ENCODE data around the gene LEFTY2. TPM values are rescaled to one million over a fixed set of nuclear protein-coding genes. Genes with fewer than 3 reads are reported as not detected.
A peak's percentile ranks its signal among the peaks of the same experiment; 100 is the strongest.

Gene LEFTY2
- polyA plus RNA-seq, 2 of the 4 experiments (the other 2 are of a cell fraction) = not detected

GRCh38 chr1:225981714-225982113 is 40.7 kb upstream of the LEFTY2 start:
- Histone ChIP-seq H3K4me2 (no peak overlapping the region), H3K9me3 (peaks cover 14% of the 10 kb centered on the region; the same call in 2 of the 3 replicates), H3K27ac (no peak overlapping the region), H3K4me1 (no peaks in the 10 kb centered on the region), H3K4me3 (no peak overlapping the region)
- WGBS (ENCODE audit: missing lambda C conversion rate) = 96% methylated on average over 3 of the region's 3 CpGs
- peak in 1 of 2 experiments; percentile 33 for DNase-seq (ENCODE audit: low read depth in 1 of 2, low spot score in 1 of 2)
- no peak for FAIRE-seq
- TF ChIP-seq CHD2 (IDR thresholded peaks at IDR 0.05; ENCODE audit: low read length, partially characterized antibody) (no peak), USF2 (IDR thresholded peaks at IDR 0.05) (no peak), HOXB13 (CRISPR knock-in tag; IDR thresholded peaks at IDR 0.05; ENCODE audit: low read depth) (no peak), KDM5A (IDR thresholded peaks at IDR 0.05) (no peak), CEBPB (IDR thresholded peaks at IDR 0.05) (no peak), POLR2AphosphoS2 (conservative IDR thresholded peaks at IDR 0.05; ENCODE audit: low read length) (no peak), BHLHE40 (IDR thresholded peaks at IDR 0.05; ENCODE audit: low read depth, low read length) (no peak), CBX2 (IDR thresholded peaks at IDR 0.05; ENCODE audit: borderline replicate concordance, low read depth) (no peak), ZC3H11A (IDR thresholded peaks at IDR 0.05) (no peak), RNF2 (IDR thresholded peaks at IDR 0.05; ENCODE audit: borderline replicate concordance, low read depth) (no peak), CBX8 (IDR thresholded peaks at IDR 0.05) (no peak), REST (IDR thresholded peaks at IDR 0.05) (no peak)
- CTCF ChIA-PET = interaction anchor here (0.6 to 15.8 kb wide), 5 partner anchors 71 to 503 kb away, joined by 3 to 227 read pairs (median 3); partner anchors contain the start of gene EPHX1
- POLR2A ChIA-PET = interaction anchor here (0.7 kb wide), 1 partner anchor 458 kb away, joined by 4 read pairs; no protein-coding TSS in a partner anchor
- no peak for ATAC-seq

GRCh38 chr1:225980005-225980836 is 39.2 kb upstream of the LEFTY2 start:
- peaks cover 14% of the 10 kb centered on the region; the same call in 2 of the 3 replicates for H3K9me3 ChIP-seq
- CTCF ChIA-PET = interaction anchor here (0.8 to 15.8 kb wide), 5 partner anchors 12 to 502 kb away, joined by 3 to 227 read pairs (median 4); no protein-coding TSS in a partner anchor
- POLR2A ChIA-PET = interaction anchor here (1.1 kb wide), 1 partner anchor 82 kb away, joined by 4 read pairs; the partner anchor contains the start of gene H3-3A
- H3K4me3 ChIP-seq = no peak overlapping the region
- H3K4me1 ChIP-seq = no peaks in the 10 kb centered on the region
- TF ChIP-seq POLR2AphosphoS2 (conservative IDR thresholded peaks at IDR 0.05; ENCODE audit: low read length) = no peak
- no peak for TF ChIP-seq RAD21 (conservative IDR thresholded peaks at IDR 0.05 in 1 of 2, IDR thresholded peaks at IDR 0.05 in 1 of 2)
- TF ChIP-seq TFCP2L1 (CRISPR knock-in tag; IDR thresholded peaks at IDR 0.05) = no peak
- TF ChIP-seq RCOR1 (IDR thresholded peaks at IDR 0.05; ENCODE audit: low read depth, low read length) = no peak
- no peak for TF ChIP-seq RFX5 (IDR thresholded peaks at IDR 0.05)
- FAIRE-seq = no peak
- DNase-seq (ENCODE audit: low read depth in 1 of 2, low spot score in 1 of 2) = no peak
- H3K4me2 ChIP-seq = no peak overlapping the region
- no peak for ATAC-seq
- WGBS (ENCODE audit: missing lambda C conversion rate) = 94% methylated on average over 5 of the region's 5 CpGs
- H3K27ac ChIP-seq = no peak overlapping the region

GRCh38 chr1:225979421-225979820 is 38.4 kb upstream of the LEFTY2 start:
- no peak for DNase-seq (ENCODE audit: low read depth in 1 of 2, low spot score in 1 of 2)
- no peak overlapping the region for H3K4me2 ChIP-seq
- FAIRE-seq = no peak
- ChIA-PET POLR2A (no interaction called here), CTCF (interaction anchor here (0.9 to 15.8 kb wide), 6 partner anchors 8 to 661 kb away, joined by 3 to 227 read pairs (median 4); no protein-coding TSS in a partner anchor)
- no peak overlapping the region for H3K4me3 ChIP-seq
- H3K27ac ChIP-seq = no peak overlapping the region
- peaks cover 14% of the 10 kb centered on the region; the same call in 2 of the 3 replicates for H3K9me3 ChIP-seq
- 92% methylated on average over 1 of the region's 1 CpG for WGBS (ENCODE audit: missing lambda C conversion rate)
- no peaks in the 10 kb centered on the region for H3K4me1 ChIP-seq
- no peak for ATAC-seq
- TF ChIP-seq MAX (IDR thresholded peaks at IDR 0.05) = no peak
- TF ChIP-seq EHF (CRISPR knock-in tag; IDR thresholded peaks at IDR 0.05) = no peak
- no peak for TF ChIP-seq FOXS1 (CRISPR knock-in tag; IDR thresholded peaks at IDR 0.05)
- TF ChIP-seq MAZ (IDR thresholded peaks at IDR 0.05; ENCODE audit: borderline replicate concordance, low read depth, low read length) = no peak
- TF ChIP-seq MYC (IDR thresholded peaks at IDR 0.05; ENCODE audit: borderline replicate concordance, low read length) = no peak
- TF ChIP-seq E2F6 (IDR thresholded peaks at IDR 0.05; ENCODE audit: borderline replicate concordance, low read depth) = no peak

Measured in A549 (cell line).